NCI-H510A (cell line): ENCODE results near the gene EPS15.
"Not testable (repeated sequence)": the region's sequence is repeated elsewhere in the genome, so short reads cannot be mapped to it uniquely, and the experiment has no call there.

Source experiments
- DNase-seq: peaks from one replicate; lab custom pipeline; 2025; lab: John Stamatoyannopoulos, UW

EPS15 gene

GRCh38 chr1:51423073-51423821 lies 95.8 kb downstream of the EPS15 start:
- DNase-seq = no peak

DNA sequence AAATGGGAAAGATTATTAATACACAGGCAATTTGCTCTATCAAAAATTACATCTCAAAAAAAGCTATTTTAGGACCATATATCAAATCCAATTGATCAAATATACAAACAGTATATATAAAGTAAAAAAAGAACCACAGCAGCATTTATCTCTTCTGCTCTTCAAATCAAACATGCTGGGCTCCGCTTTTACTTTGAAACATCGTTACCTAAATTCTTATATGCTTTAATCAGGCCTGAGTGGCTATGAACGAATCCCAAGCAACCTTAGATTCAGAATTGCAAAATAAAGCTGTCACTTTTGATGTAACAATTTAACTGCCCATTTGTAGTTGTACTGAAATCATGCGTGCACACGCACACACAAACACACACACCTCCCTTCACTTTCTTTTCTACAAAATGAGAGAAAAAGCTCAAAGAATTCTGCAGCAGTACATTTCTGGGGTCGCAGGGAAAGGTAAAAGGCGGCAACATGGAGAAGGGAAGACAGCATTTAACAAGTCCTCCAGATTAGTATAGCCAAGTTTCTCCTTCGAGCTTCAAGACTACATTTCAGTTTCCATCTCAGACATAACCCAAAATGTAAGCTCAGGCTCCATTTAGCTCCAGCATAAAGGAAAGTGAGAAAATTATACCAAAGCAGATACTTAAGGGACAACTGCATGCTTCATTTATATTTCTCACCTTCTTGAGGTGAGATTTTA lies 96.5 kb downstream of the EPS15 start:
- no peak for DNase-seq

DNA sequence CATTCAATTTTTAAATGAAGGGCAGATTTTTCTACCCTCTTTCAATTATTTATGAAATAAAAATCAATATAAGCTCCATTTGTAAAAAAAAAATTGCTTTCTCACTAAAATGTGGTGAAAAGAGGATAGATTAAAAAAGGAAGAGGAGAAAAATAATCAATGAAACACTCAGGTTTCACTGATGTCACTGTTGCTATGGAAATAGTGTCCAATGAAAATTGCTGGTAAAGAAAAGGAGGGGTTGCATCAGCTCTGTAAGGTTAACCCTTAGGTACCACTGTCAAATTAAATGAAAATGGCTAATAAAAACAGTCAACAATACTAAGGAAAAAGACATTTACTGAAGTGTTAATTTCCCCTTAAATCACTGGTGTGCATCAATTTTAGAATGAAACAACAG lies 97.1 kb downstream of the EPS15 start:
- DNase-seq = no peak

- no peak for DNase-seq
Measured at GRCh38 chr1:51420867-51421627, 98.0 kb downstream of the EPS15 start.

DNA sequence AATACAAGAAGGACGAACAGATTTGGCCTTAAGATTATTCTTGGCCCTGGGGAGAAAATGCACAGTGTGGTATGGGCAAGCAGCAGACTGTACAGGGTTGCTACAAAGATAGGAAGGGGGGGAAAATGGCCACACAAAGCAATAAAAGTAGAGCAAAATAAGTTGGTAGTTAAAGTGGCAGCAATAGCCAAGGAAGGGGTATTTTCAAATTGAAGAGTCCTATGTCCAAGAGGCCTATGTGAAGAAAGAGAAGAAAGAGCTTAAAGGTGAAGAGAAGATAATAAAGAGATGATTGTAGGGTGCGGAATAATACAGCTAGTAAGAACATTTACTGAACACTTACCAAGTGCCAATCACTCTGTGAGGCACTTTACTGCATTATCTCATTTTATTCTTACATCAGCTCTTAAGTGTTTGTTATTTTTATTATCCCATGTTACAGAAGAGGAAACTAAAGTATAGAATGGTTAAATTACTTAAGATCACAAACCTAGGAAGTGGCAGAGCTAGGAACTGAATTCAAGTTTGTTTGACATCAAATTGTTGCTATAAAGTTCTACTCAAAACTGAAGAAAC lies 100.6 kb downstream of the EPS15 start:
- no peak for DNase-seq

GRCh38 chr1:51417496-51418383 lies 101.3 kb downstream of the EPS15 start:
- no peak for DNase-seq

DNA sequence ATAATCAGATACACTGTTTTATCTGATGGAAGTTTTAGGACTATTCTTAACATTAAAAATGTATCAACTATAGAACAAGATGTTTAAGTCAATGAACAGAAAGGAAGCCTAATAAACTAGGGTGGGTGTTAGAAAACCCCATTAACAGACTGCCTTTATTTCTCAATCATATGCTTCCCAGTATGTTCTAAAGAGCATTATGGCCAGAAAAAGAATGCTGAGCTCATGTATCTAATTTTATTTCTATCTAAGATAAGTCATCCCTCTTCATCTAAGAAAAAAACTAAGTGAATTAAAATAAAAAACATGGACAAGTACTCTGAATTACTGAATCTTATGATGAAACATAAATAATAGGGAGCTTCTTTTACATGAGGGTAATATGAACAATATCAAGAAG lies 102.2 kb downstream of the EPS15 start:
- DNase-seq = no peak

- no peak for DNase-seq
Measured at GRCh38 chr1:51415963-51416362, 103.1 kb downstream of the EPS15 start.

GRCh38 chr1:51414811-51415210 lies 104.3 kb downstream of the EPS15 start:
- no peak for DNase-seq

DNA sequence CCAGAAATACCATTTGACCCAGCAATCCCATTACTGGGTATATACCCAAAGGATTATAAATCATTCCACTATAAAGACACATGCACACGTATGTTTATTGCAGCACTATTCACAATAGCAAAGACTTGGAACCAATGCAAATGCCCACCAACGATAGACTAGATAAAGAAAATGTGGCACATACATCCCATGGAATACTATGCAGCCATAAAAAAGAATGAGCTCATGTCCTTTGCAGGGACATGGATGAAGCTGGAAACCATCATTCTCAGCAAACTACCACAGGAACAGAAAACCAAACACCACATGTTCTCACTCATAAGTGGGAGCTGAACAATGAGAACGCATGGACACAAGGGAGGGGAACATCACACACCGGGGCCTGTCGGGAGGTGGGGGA lies 107.2 kb downstream of the EPS15 start:
- DNase-seq = not testable (repeated sequence)

DNA sequence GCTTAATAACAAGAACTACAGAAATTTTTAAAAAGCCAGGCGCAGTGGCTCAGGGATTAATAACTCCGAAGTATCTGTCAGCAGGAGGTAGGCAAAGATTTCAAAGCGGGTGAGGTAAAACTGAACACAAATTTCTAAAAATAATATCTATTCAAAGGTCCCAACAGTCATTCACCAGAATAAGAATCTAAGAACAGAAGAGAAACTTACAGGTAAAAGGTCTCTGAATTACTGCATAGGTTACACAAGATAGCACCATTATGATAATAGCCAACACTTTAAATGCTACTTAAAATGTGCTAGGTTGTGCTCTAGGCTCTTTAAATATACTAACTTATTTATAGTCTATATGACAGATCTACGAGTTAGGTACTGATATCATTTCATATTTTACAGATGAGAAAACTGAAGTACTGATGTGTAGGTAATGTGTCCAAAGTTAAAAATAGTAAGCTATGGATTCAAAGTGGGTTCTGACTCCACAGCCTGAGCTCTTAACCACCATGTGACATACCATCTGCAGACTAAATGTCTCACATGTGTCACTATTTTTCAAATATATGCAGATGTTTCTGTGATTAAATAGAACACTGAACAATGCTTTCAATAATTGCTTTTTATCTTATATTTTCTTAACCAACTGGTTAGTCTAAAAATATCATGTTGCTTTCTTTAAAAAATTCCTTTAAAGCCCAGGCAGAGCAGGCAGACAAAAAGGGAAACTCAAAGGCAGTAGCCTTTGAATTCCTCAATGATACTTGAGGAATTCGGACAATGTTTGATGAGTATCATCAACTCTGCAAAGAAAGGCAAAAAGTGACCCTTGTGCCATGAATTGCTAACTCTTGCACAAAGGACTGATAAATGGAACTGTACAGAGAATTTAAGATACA lies 108.3 kb downstream of the EPS15 start:
- no peak for DNase-seq

GRCh38 chr1:51409755-51410541 lies 109.1 kb downstream of the EPS15 start:
- DNase-seq = not testable (repeated sequence)

GRCh38 chr1:51392241-51392640 lies 126.8 kb downstream of the EPS15 start:
- no peak for DNase-seq

- DNase-seq = not testable (repeated sequence)
Measured at GRCh38 chr1:51390641-51391040, 128.4 kb downstream of the EPS15 start.

- DNase-seq = not testable (repeated sequence)
Measured at GRCh38 chr1:51387288-51387687, 131.8 kb downstream of the EPS15 start.

- not testable (repeated sequence) for DNase-seq
Measured at GRCh38 chr1:51386259-51386658, 132.8 kb downstream of the EPS15 start.

GRCh38 chr1:51385776-51386175 lies 133.3 kb downstream of the EPS15 start:
- no peak for DNase-seq

- DNase-seq = no peak
Measured at GRCh38 chr1:51381964-51382363, 137.1 kb downstream of the EPS15 start.

GRCh38 chr1:51380936-51381335 lies 138.1 kb downstream of the EPS15 start:
- no peak for DNase-seq

DNA sequence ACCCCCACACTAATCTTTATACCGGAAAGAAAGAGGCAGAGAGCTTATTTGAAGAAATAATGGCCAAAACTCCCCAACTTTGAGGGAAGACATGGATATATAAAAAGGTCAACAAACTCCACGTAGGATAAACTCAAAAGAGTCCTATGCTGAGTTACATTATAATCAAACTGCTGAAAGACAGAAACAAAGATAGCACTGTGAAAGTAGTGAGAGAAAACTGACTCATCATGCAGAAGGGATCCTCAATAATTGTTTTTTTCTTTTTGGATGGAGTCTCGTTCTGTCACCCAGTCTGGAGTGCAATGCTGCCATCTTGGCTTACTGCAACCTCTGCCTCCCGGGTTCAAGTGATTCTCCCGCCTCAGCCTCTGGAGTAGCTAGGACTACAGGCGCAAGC lies 140.2 kb downstream of the EPS15 start:
- no peak for DNase-seq
